T-helper 2 cell treated with Interferon-gamma antibody and Interleukin-4, amounts not matched to agents 5 μg/mL and 100 μg/mL, for 36 hours (primary cell): ENCODE measurements around the gene ZNF787.

ENCODE experiments used
- DNase-seq: peaks from one replicate; pipeline ENCODE4 v3.0.0; 2021; ENCODE audit warnings: low spot score
- H3K27ac Mint-ChIP-seq: one replicate; pipeline ENCODE4 v1.8.0; 2021; ENCODE audit warnings: mild to moderate bottlenecking, mixed read lengths
- H3K27me3 Mint-ChIP-seq: one replicate; pipeline ENCODE4 v1.8.0; 2021; ENCODE audit warnings: low read depth, mixed read lengths
- H3K36me3 Mint-ChIP-seq: one replicate; pipeline ENCODE4 v1.8.0; 2021; ENCODE audit warnings: low read depth, mixed read lengths
- H3K4me1 Mint-ChIP-seq: one replicate; pipeline ENCODE4 v1.8.0; 2021; ENCODE audit warnings: low read depth, mixed read lengths
- H3K4me3 Mint-ChIP-seq: one replicate; pipeline ENCODE4 v1.8.0; 2022; ENCODE audit warnings: mild to moderate bottlenecking, moderate library complexity, mixed read lengths
- H3K9me3 Mint-ChIP-seq: one replicate; pipeline ENCODE4 v1.8.0; 2021; ENCODE audit warnings: mixed read lengths

Gene ZNF787

DNA sequence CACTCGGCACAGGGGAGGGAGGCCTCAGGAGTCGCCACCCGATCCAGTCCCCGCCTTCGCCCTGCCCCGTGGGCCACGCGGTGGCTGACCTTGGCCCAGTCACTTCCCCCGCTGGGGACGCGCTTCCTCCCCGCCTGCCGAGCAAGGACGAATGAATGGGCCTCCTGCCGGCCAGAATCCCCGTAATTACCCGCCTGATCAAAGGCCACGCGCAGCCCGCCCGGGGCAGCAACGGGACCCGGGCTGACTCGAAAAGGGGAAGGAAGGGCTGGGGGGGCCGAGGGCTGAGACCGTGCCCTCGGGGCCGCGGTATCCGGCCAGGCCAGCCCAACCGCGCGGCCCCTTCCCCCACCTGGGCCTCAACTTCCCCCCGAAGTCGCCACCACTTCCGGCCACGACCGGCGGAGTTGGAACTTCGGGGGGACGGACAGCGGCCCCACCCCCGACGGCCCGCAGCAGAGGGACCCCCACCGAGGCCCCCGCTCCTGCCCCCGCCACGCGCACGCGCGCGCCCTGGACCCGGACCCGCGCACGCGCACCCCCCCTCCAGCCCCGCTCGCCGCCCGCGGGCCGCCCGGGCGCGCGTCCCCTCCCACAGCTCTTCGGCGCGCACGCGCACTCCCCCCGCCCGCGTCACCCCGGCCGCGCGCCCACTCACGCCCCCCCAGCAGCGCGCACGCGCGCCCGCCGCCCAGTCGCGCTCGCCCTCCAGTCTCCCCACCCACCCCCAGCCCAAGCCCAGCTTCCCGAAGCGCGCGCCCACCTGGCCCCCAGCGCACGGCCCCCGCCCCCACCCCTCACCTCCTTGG lies 520 bp downstream of the ZNF787 start:
- Mint-ChIP-seq H3K4me1 (peaks cover 25% of the 10 kb centered on the region), H3K9me3 (no peaks in the 10 kb centered on the region), H3K27ac (peak overlapping the region; percentile 94), H3K27me3 (no peaks in the 10 kb centered on the region), H3K4me3 (peak overlapping the region; percentile 89), H3K36me3 (peaks cover 2% of the 10 kb centered on the region)
- peak; percentile 82 for DNase-seq

DNA sequence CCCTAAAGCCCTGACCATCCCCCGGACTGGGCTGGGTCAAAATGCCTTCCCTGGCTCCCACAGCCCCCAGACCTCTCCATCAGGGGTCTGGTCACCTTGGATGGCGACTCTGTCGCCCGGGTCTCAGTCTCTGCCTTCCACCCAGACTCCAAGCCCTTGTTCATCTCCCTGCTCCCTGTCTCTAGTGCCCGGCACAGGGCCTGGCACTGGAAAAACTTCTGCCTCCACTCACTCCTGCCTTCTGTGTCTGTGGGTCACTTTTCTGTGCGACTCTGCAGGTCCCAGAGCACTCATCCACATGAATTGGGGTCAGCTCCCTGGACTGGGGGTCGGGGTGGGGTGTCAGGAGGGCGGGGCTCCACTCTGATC lies 1.1 kb downstream of the ZNF787 start:
- Mint-ChIP-seq H3K4me3 (peak overlapping the region; percentile 89), H3K4me1 (peaks cover 26% of the 10 kb centered on the region), H3K27ac (peak overlapping the region; percentile 91), H3K27me3 (no peaks in the 10 kb centered on the region), H3K9me3 (no peaks in the 10 kb centered on the region), H3K36me3 (peaks cover 2% of the 10 kb centered on the region)
- DNase-seq = no peak

DNA sequence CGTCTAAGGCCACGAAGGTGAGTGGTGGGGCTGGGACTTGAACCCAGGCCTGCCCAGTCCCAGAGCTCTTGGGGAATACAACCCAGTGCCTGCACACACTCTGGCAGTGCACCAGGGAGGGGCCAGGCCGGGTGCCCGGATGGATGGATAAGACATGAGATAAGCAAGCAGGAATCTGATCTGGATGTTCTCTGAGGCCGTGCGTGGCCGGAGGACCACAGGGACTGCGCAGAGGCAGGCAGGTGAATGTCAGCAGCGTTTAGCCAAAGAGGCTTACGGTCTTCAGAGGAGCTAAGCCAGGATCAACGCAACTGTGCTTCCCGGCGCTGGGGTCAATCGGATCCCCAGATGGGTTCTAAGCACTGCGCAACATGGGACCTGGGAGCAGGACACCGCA lies 1.5 kb downstream of the ZNF787 start:
- DNase-seq = no peak
- Mint-ChIP-seq H3K36me3 (peaks cover 6% of the 10 kb centered on the region), H3K9me3 (no peaks in the 10 kb centered on the region), H3K27ac (peak overlapping the region; percentile 91), H3K27me3 (no peaks in the 10 kb centered on the region), H3K4me1 (peaks cover 26% of the 10 kb centered on the region), H3K4me3 (peak overlapping the region; percentile 89)

DNA sequence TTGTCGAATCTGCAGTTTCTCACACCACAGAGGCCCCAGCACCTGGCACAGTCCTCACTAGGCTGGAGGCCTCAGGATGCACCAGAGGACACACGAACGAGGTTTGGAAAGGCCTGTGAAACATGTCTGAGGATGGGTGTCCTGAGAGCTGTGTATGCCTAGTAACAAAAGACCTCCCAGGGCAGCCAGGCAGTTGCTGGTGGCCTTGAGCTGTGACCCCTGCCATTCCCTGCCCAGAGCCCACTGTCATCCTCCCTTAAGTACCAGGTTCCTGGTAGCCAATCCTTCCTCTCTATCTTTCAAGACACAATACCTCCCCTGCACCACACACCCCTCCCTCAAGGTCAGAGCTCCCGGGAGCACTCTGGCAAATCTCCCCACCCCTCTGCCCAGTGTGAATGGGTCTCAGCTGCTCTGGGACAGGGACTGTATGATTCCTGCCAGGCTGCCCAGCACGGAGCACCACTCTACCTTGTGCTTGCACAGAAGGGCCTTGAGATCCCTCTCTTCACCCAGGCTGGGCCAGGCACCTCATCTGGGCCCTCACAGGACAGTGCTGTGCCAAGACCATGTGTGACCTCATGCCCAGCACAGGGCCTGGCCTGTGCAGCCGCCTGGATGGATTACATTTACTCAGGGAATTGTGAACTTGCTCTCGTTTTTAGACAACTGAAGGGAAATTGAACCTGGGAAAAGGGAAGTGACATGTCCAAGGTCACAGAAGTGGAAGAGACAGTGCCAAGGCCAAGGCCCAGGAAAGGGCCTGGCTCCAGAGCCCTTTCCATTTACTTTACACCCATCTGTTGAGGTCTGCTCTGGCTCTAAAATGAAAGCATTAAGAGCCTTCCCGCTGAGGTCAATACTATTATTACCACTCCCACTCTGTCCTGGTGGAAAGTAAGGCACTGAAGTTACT lies 2.2 kb downstream of the ZNF787 start:
- Mint-ChIP-seq H3K36me3 (peaks cover 7% of the 10 kb centered on the region), H3K9me3 (no peaks in the 10 kb centered on the region), H3K27ac (peak overlapping the region; percentile 91), H3K4me3 (peak overlapping the region; percentile 89), H3K27me3 (no peaks in the 10 kb centered on the region), H3K4me1 (peaks cover 24% of the 10 kb centered on the region)
- no peak for DNase-seq

DNA sequence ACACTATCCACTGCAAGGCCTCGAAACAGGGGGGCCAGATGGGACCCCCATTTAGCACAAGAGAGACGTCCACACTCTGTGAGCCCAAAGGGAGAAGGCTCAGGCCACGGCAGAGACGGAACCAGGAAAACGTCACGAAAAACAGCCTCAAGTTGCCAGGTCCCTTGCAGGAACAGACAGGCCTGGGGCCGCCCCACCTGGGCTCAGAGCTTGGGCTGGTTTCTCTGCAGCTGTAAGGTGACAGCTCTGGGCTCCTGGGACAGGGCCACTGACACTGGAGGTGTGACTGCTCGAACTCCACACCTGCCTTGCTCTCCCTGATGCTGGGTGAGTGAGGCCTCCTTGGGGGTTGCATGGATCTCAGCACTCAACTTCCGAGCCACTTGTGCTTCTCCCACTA lies 3.2 kb downstream of the ZNF787 start:
- H3K4me1 Mint-ChIP-seq = peaks cover 28% of the 10 kb centered on the region
- no peak overlapping the region for H3K4me3 Mint-ChIP-seq
- H3K27ac Mint-ChIP-seq = no peak overlapping the region

DNA sequence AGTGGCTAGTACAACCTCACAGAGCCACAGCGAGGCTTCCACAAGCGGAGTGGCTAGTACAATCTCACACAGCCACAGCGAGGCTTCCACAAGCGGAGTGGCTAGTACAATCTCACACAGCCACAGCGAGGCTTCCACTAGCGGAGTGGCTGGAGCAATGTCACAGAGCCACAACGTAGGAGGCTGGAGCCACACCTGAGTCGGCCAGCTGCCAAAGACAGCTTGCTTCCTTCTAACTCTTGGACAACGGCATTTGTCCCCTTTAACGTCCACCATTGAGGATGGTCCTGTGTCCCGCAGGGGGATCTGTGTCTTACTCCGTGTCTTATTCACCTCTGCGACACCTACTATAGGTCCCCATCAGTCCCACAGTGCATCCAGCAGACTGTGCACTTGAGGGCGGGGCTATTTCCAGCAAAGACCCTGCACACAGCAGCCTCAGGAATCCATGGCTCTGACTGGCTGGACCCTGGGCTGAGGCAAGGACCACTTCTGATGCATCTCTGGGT lies 3.7 kb downstream of the ZNF787 start:
- peaks cover 31% of the 10 kb centered on the region for H3K4me1 Mint-ChIP-seq
- no peak for DNase-seq

More for the DNA sequence above, 3.2 kb downstream of the ZNF787 start:
- Mint-ChIP-seq H3K36me3 (peaks cover 10% of the 10 kb centered on the region), H3K9me3 (no peaks in the 10 kb centered on the region), H3K27me3 (no peaks in the 10 kb centered on the region)
- no peak for DNase-seq

DNA sequence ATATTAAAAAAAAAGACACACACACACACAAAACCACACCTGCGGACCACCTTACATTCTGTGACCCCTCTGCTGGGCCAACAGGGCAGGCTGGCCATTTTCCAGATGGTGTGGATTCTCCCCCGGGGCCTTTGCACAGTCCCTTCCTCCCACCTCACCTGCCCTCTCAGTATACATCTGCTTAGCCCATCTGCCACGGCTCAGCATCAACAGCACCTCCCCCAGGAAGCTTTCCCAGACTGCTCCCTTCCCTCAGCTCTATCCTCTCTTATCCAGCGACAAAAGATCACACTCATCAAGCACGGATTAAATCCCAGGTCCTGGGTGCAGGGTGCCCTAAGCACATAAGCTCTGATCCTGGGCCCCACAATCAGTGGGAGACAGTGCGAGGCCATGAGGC lies 4.5 kb downstream of the ZNF787 start:
- Mint-ChIP-seq H3K36me3 (peaks cover 10% of the 10 kb centered on the region), H3K4me1 (peaks cover 35% of the 10 kb centered on the region), H3K4me3 (no peak overlapping the region), H3K27ac (peak overlapping the region; percentile 11), H3K27me3 (no peaks in the 10 kb centered on the region), H3K9me3 (no peaks in the 10 kb centered on the region)
- DNase-seq = no peak

More for the DNA sequence above, 3.7 kb downstream of the ZNF787 start:
- peaks cover 10% of the 10 kb centered on the region for H3K36me3 Mint-ChIP-seq
- no peaks in the 10 kb centered on the region for H3K9me3 Mint-ChIP-seq
- H3K27ac Mint-ChIP-seq = no peak overlapping the region
- H3K4me3 Mint-ChIP-seq = no peak overlapping the region
- no peaks in the 10 kb centered on the region for H3K27me3 Mint-ChIP-seq

DNA sequence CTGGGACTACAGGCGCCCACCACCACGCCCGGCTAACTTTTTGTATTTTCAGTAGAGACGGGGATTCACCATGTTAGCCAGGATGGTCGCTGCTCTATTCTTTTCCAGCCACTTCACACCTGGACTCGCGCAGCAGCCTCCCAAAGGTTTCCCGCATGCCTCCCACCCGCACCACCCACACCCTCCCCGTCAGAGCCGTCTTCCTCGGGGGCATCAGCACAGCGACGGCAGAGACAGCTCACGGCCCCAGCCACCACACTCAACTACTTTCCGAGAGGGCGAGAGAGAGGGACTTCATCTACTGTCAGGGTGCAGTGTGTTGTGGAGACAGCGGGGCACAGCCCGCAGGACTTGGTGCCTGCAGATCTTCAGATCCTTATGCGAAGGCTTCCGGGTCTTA lies 5.6 kb downstream of the ZNF787 start:
- H3K4me1 Mint-ChIP-seq = peaks cover 34% of the 10 kb centered on the region
- peaks cover 10% of the 10 kb centered on the region for H3K36me3 Mint-ChIP-seq
- H3K27me3 Mint-ChIP-seq = no peaks in the 10 kb centered on the region
- H3K4me3 Mint-ChIP-seq = no peak overlapping the region
- H3K9me3 Mint-ChIP-seq = no peaks in the 10 kb centered on the region
- H3K27ac Mint-ChIP-seq = no peak overlapping the region
- no peak for DNase-seq

DNA sequence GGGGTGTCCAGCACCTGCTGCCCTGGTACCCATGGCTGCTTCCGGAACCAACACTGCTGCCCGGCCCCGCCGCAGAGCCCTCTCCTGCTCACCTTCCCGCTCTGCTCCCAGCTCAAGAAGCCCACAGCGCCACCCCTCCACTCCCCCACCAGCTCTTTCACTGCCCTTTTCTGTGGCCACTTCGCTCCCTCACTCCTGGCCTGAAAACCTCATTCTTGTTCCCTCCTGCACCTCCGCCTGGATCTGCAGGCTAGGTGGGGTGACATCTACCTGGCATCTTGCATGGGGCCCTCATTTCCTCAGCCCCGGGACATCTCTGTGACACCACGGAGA lies 6.4 kb downstream of the ZNF787 start:
- peaks cover 10% of the 10 kb centered on the region for H3K36me3 Mint-ChIP-seq
- DNase-seq = no peak
- no peaks in the 10 kb centered on the region for H3K27me3 Mint-ChIP-seq
- peak overlapping the region; percentile 6 for H3K27ac Mint-ChIP-seq
- H3K9me3 Mint-ChIP-seq = no peaks in the 10 kb centered on the region
- H3K4me3 Mint-ChIP-seq = peak overlapping the region; percentile 34
- H3K4me1 Mint-ChIP-seq = peaks cover 34% of the 10 kb centered on the region

DNA sequence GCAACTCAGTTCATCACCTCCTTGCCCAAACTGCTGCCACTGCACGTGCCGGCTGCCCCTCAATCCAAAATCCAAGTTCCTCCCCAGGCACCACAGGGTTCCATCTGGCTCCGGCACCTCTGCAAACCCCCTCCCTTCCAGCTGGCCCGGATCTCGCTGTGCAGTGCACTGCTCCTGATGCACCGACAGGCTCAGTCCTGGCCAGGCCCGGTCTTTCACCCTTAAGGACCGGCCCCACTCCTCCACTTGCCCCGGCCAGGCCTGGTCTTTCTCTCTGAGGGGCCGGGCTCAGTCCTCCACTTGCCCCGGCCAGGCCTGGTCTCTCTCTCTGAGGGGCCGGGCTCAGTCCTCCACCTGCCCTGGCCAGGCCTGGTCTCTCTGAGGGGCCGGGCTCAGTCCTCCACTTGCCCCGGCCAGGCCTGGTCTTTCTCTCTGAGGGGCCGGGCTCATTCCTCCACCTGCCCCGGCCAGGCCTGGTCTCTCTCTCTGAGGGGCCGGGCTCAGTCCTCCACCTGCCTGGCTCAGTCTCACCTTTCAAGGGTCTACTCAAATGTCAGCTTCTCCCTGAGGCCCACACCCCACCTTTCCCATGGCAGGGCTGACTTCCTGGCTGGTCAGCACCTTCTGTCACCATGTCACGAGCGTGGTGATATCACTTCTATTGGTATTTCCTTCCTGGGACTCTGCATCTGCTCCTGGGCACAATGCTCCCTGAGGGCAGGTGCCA lies 6.9 kb downstream of the ZNF787 start:
- Mint-ChIP-seq H3K27ac (no peak overlapping the region), H3K36me3 (peaks cover 10% of the 10 kb centered on the region), H3K4me3 (no peak overlapping the region)

DNA sequence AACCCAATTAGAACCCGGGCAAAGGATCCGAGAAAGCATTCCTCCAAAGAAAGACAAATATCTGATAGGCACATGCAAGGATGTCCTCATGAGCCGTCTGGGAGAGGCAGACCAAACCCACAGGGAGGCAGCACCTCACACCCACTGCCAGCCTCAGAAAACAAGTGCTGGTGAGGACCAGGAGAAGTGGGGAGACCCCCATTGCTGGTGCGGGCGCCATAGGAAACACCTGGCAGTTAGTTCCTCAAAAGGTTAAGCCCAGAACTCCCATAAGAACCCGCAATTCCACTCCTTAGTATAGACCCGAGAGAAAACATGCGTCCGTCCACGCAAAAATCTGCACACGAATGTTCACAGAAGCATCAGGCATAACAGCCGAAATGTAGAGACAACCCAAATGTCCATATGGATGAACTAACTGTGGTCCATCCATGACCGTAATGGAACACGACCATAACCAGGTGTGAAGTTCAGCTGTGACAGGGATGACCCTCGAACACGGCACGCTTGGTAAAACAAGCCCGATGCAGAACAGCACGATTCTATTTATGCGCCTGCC lies 7.9 kb downstream of the ZNF787 start:
- H3K4me1 Mint-ChIP-seq = peaks cover 24% of the 10 kb centered on the region
- H3K27ac Mint-ChIP-seq = peak overlapping the region; percentile 50
- H3K4me3 Mint-ChIP-seq = no peak overlapping the region
- H3K36me3 Mint-ChIP-seq = peaks cover 10% of the 10 kb centered on the region
- no peaks in the 10 kb centered on the region for H3K27me3 Mint-ChIP-seq
- no peaks in the 10 kb centered on the region for H3K9me3 Mint-ChIP-seq
- no peak for DNase-seq

More for the DNA sequence above, 6.9 kb downstream of the ZNF787 start:
- H3K27me3 Mint-ChIP-seq = no peaks in the 10 kb centered on the region
- no peaks in the 10 kb centered on the region for H3K9me3 Mint-ChIP-seq
- DNase-seq = no peak
- H3K4me1 Mint-ChIP-seq = peaks cover 29% of the 10 kb centered on the region

DNA sequence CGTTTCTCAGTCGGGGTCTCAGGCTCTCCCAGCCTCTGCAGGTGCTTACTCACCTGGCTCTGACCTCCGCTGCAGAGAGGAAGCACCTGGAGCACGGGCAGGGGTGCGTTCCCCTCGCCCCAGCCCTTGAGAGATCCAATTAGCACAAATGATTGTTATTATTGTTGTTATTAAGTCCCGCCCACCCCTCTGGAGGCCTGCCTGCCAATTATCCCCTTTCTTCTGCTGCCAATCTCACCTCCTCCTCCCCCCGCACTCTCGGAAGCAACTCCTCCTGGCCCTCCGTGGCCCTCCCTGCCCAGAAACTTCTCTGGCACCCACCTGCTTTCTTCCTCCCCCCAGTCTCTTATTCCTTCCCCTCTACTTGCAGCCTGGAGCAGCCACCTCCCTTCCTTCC lies 8.8 kb downstream of the ZNF787 start:
- no peak overlapping the region for H3K4me3 Mint-ChIP-seq
- peak overlapping the region; percentile 74 for H3K27ac Mint-ChIP-seq
- H3K9me3 Mint-ChIP-seq = no peaks in the 10 kb centered on the region
- DNase-seq = no peak
- H3K36me3 Mint-ChIP-seq = peaks cover 10% of the 10 kb centered on the region
- H3K4me1 Mint-ChIP-seq = peaks cover 24% of the 10 kb centered on the region
- no peaks in the 10 kb centered on the region for H3K27me3 Mint-ChIP-seq

DNA sequence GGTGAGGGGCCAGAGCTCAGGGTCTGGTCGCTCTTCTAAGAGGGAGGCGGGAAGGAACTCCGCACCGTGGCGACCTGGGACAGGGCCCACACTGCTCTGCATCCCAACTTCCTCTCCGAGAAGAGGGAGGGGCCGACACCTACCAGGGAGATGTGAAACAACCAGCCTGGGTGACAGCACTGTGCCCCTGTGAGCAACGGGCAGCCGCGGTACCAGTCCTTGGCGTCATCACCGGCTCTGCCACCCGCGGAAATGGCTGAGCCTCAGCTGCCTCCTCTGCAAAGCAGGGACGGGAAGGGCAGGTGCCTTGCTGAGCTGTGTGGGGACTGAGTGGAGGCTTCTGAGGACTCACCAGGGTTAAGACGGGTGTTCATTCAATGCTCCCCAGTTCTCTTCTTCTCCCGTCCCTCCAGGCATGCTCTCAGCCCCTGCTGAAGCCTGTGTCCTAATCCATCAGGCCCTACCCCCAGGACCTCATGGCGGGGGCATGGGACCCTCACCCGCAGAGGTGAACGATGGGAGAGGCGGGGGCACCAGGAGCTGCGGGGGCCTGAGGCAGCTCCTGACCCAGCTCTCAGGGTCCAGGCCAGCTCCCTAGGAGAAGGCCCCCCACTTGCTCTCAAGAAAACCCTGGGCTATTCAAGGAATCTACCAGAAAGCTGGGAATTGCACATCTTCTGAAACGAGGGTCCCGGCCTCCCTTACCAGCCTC lies 9.3 kb downstream of the ZNF787 start:
- DNase-seq = peak; percentile 15
- Mint-ChIP-seq H3K4me1 (peaks cover 26% of the 10 kb centered on the region), H3K4me3 (no peak overlapping the region), H3K9me3 (no peaks in the 10 kb centered on the region), H3K36me3 (peaks cover 10% of the 10 kb centered on the region), H3K27me3 (no peaks in the 10 kb centered on the region), H3K27ac (peak overlapping the region; percentile 67)
